GM23338 (cell line): ENCODE data around the gene UBE2F. TPM values are rescaled to one million over a fixed set of nuclear protein-coding genes. Genes with fewer than 3 reads are reported as not detected.

Source experiments
- ATAC-seq: fragments of 200-7000 bp; cut with Tn5 transposase; 3 replicates; pipeline ENCODE4 v1.9.1; 2020
- DNase-seq: peaks from one replicate; pipeline ENCODE4 v3.0.0-alpha.2; 2015; ENCODE audit warnings: low spot score
- H2AFZ ChIP-seq: fragments of 200-600 bp; sonication (generic); 2 replicates; pipeline ENCODE4 v1.8.0; 2016; ENCODE audit warnings: antibody characterized with exemption, mild to moderate bottlenecking, moderate library complexity
- H3F3A ChIP-seq: fragments of 200-600 bp; sonication (generic); replicated peaks from 2 replicates; pipeline ENCODE4 v1.8.0; 2017; ENCODE audit warnings: antibody characterized with exemption, mixed run types, low read depth
- H3K27ac ChIP-seq: fragments of 200-600 bp; sonication (generic); 2 replicates; pipeline ENCODE4 v1.6.1; 2016; ENCODE audit warnings: low read depth
- H3K27me3 ChIP-seq: fragments of 200-600 bp; sonication (generic); 2 replicates; pipeline ENCODE4 v1.8.0; 2016; ENCODE audit warnings: mild to moderate bottlenecking, mixed run types, moderate library complexity; ENCODE audit not compliant: insufficient read depth
- H3K36me3 ChIP-seq: fragments of 200-600 bp; sonication (generic); 2 replicates; pipeline ENCODE4 v1.8.0; 2016; ENCODE audit warnings: mild to moderate bottlenecking; ENCODE audit not compliant: insufficient read depth
- H3K4me1 ChIP-seq: fragments of 200-600 bp; sonication (generic); 2 replicates; pipeline ENCODE4 v1.8.0; 2016; ENCODE audit warnings: mild to moderate bottlenecking, moderate library complexity; ENCODE audit not compliant: insufficient read depth
- H3K4me2 ChIP-seq: fragments of 200-600 bp; sonication (generic); 2 replicates; pipeline ENCODE4 v1.7.1; 2017; ENCODE audit warnings: mixed run types
- H3K4me3 ChIP-seq: fragments of 200-600 bp; sonication (generic); 2 replicates; pipeline ENCODE4 v1.6.1; 2016; ENCODE audit warnings: mixed run types
- H3K79me2 ChIP-seq: fragments of 200-600 bp; sonication (generic); replicated peaks from 2 replicates; pipeline ENCODE4 v1.8.0; 2017; ENCODE audit warnings: mild to moderate bottlenecking; ENCODE audit not compliant: insufficient read depth
- H3K9me2 ChIP-seq: fragments of 200-600 bp; sonication (generic); 2 replicates; pipeline ENCODE4 v1.8.0; 2017; ENCODE audit not compliant: insufficient read depth
- H4K20me1 ChIP-seq: fragments of 200-600 bp; sonication (generic); replicated peaks from 2 replicates; pipeline ENCODE4 v1.8.0; 2017; ENCODE audit warnings: mild to moderate bottlenecking; ENCODE audit not compliant: insufficient read depth
- H3K27ac Mint-ChIP-seq: 2 replicates; pipeline ENCODE4 v1.8.0; 2020; ENCODE audit warnings: inconsistent platforms, mild to moderate bottlenecking, moderate library complexity, mixed read lengths
- H3K27me3 Mint-ChIP-seq: 3 replicates; pipeline ENCODE4 v1.8.0; 2022; ENCODE audit warnings: low read depth, mild to moderate bottlenecking, moderate library complexity, mixed read lengths, inconsistent platforms; ENCODE audit not compliant: insufficient read depth, poor library complexity
- H3K36me3 Mint-ChIP-seq: 3 replicates; pipeline ENCODE4 v1.8.0; 2021; ENCODE audit warnings: low read depth, mild to moderate bottlenecking, inconsistent platforms, moderate library complexity, mixed read lengths
- H3K4me1 Mint-ChIP-seq: 3 replicates; pipeline ENCODE4 v1.8.0; 2020; ENCODE audit warnings: mild to moderate bottlenecking, inconsistent platforms, mixed read lengths
- H3K4me3 Mint-ChIP-seq: 3 replicates; pipeline ENCODE4 v1.8.0; 2021; ENCODE audit warnings: moderate library complexity, mild to moderate bottlenecking, inconsistent platforms, mixed read lengths
- H3K9me3 Mint-ChIP-seq: 3 replicates; pipeline ENCODE4 v1.8.0; 2020; ENCODE audit warnings: moderate library complexity, mild to moderate bottlenecking, inconsistent platforms, mixed read lengths
- CREB1 ChIP-seq: fragments of 250-450 bp; sonication (Bioruptor Pico); IDR thresholded peaks from 2 replicates; pipeline ENCODE4 v1.5.0; 2020; ENCODE audit warnings: low read depth, mild to moderate bottlenecking, moderate library complexity
- EZH2 ChIP-seq: fragments of 200-600 bp; sonication (generic); IDR thresholded peaks from one replicate; pipeline ENCODE4 v1.8.0; 2017; ENCODE audit warnings: antibody characterized with exemption, mild to moderate bottlenecking, low read depth; ENCODE audit not compliant: unreplicated experiment
- EZH2phosphoT487 ChIP-seq: fragments of 200-600 bp; sonication (generic); IDR thresholded peaks from one replicate; pipeline ENCODE4 v1.8.1; 2018; ENCODE audit warnings: antibody characterized with exemption; ENCODE audit not compliant: unreplicated experiment
- JUNB ChIP-seq: IDR thresholded peaks from one replicate; pipeline ENCODE4 v1.6.1; 2016; ENCODE audit warnings: antibody characterized with exemption; ENCODE audit not compliant: unreplicated experiment
- NANOG ChIP-seq: IDR thresholded peaks from 2 replicates; pipeline ENCODE4 v1.6.1; 2016; ENCODE audit warnings: antibody characterized with exemption, borderline replicate concordance
- POLR2AphosphoS5 ChIP-seq: IDR thresholded peaks from 2 replicates; pipeline ENCODE4 v1.6.1; 2016; ENCODE audit warnings: antibody characterized with exemption, low read depth
- STAT1 ChIP-seq: IDR thresholded peaks from one replicate; pipeline ENCODE4 v1.6.1; 2016; ENCODE audit warnings: antibody characterized with exemption; ENCODE audit not compliant: unreplicated experiment
- ZNF114 ChIP-seq: fragments of 250-450 bp; sonication (Bioruptor Pico); IDR thresholded peaks from 2 replicates; pipeline ENCODE4 v1.5.0; 2020; ENCODE audit warnings: mild to moderate bottlenecking, moderate library complexity
- ZNF331 ChIP-seq: fragments of 250-450 bp; sonication (Bioruptor Pico); IDR thresholded peaks from 2 replicates; pipeline ENCODE4 v1.5.0; 2020; ENCODE audit warnings: low read depth, mild to moderate bottlenecking, moderate library complexity
- polyA plus RNA-seq: library from polyadenylated mRNA; unstranded; fragments of >200 nt; fragmentation: Nextera tagmentation; extraction: Ambion mirVana; gene quantifications from 2 replicates; pipeline ENCODE4 v1.2.1, GENCODE V29; 2016
- total RNA-seq: library from RNA; depleted of rRNA; stranded (reverse); fragments of >200 nt; shearing (Covaris generic); gene quantifications from 2 replicates; pipeline ENCODE4 v1.2.3, GENCODE V29; 2014
- TF ChIP-seq, protein P1 (sequence below): IDR thresholded peaks from 2 replicates; pipeline ENCODE4 v1.6.1; 2016; ENCODE audit warnings: antibody characterized with exemption
- TF ChIP-seq, protein P2 (sequence below): IDR thresholded peaks from one replicate; pipeline ENCODE4 v1.6.1; 2018; ENCODE audit warnings: antibody characterized with exemption; ENCODE audit not compliant: unreplicated experiment

The UBE2F gene
- total and polyA plus RNA-seq, 2 experiments from 2014 or later = 98.2 to 106 TPM

DNA sequence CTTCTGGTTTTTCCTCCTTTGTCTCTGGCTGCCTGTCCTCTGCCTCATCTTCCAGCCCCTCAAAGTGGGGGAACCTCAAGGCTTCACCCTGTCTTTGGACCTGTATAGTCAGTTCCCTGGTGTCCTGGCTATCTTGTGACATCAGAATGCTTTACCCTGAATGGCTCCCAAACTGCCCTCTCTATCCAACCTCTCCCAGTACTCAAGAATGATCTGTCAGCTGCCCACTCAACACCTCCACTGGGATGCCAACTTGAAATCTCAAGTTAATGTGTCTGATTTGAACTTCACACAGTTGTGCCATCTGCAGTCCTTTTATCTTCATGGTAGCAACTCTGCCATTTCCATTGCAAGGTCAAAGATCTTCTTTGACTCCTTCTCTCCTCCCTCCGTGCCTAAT lies 43.8 kb downstream of the UBE2F start:
- Mint-ChIP-seq H3K27me3 (no peaks in the 10 kb centered on the region), H3K4me3 (no peak overlapping the region), H3K9me3 (no peaks in the 10 kb centered on the region), H3K27ac (no peak overlapping the region), H3K36me3 (no peaks in the 10 kb centered on the region; the same call in 2 of the 3 replicates), H3K4me1 (no peaks in the 10 kb centered on the region; the same call in 2 of the 3 replicates)
- DNase-seq (no peak), ATAC-seq (no peak)
- Histone ChIP-seq H3F3A (no peaks in the 10 kb centered on the region), H3K79me2 (peaks cover 32% of the 10 kb centered on the region), H3K36me3 (no peaks in the 10 kb centered on the region), H3K27me3 (no peaks in the 10 kb centered on the region), H3K9me2 (no peaks in the 10 kb centered on the region), H3K4me1 (no peaks in the 10 kb centered on the region), H4K20me1 (peaks cover 4% of the 10 kb centered on the region; the same call in 1 of the 2 replicates), H2AFZ (no peak overlapping the region), H3K4me3 (no peak overlapping the region), H3K4me2 (no peak overlapping the region), H3K27ac (no peak overlapping the region)
- TF ChIP-seq, protein P1, sequence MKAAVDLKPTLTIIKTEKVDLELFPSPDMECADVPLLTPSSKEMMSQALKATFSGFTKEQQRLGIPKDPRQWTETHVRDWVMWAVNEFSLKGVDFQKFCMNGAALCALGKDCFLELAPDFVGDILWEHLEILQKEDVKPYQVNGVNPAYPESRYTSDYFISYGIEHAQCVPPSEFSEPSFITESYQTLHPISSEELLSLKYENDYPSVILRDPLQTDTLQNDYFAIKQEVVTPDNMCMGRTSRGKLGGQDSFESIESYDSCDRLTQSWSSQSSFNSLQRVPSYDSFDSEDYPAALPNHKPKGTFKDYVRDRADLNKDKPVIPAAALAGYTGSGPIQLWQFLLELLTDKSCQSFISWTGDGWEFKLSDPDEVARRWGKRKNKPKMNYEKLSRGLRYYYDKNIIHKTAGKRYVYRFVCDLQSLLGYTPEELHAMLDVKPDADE = no peak
- TF ChIP-seq STAT1 = no peak
- no peak for TF ChIP-seq EZH2phosphoT487
- no peak for TF ChIP-seq CREB1
- no peak for TF ChIP-seq ZNF331 (CRISPR knock-in tag)
- no peak for TF ChIP-seq JUNB
- no peak for TF ChIP-seq NANOG
- TF ChIP-seq POLR2AphosphoS5 = no peak
- TF ChIP-seq EZH2 = no peak
- TF ChIP-seq, protein P2, sequence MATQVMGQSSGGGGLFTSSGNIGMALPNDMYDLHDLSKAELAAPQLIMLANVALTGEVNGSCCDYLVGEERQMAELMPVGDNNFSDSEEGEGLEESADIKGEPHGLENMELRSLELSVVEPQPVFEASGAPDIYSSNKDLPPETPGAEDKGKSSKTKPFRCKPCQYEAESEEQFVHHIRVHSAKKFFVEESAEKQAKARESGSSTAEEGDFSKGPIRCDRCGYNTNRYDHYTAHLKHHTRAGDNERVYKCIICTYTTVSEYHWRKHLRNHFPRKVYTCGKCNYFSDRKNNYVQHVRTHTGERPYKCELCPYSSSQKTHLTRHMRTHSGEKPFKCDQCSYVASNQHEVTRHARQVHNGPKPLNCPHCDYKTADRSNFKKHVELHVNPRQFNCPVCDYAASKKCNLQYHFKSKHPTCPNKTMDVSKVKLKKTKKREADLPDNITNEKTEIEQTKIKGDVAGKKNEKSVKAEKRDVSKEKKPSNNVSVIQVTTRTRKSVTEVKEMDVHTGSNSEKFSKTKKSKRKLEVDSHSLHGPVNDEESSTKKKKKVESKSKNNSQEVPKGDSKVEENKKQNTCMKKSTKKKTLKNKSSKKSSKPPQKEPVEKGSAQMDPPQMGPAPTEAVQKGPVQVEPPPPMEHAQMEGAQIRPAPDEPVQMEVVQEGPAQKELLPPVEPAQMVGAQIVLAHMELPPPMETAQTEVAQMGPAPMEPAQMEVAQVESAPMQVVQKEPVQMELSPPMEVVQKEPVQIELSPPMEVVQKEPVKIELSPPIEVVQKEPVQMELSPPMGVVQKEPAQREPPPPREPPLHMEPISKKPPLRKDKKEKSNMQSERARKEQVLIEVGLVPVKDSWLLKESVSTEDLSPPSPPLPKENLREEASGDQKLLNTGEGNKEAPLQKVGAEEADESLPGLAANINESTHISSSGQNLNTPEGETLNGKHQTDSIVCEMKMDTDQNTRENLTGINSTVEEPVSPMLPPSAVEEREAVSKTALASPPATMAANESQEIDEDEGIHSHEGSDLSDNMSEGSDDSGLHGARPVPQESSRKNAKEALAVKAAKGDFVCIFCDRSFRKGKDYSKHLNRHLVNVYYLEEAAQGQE = no peak
- no peak for TF ChIP-seq ZNF114 (CRISPR knock-in tag)

DNA sequence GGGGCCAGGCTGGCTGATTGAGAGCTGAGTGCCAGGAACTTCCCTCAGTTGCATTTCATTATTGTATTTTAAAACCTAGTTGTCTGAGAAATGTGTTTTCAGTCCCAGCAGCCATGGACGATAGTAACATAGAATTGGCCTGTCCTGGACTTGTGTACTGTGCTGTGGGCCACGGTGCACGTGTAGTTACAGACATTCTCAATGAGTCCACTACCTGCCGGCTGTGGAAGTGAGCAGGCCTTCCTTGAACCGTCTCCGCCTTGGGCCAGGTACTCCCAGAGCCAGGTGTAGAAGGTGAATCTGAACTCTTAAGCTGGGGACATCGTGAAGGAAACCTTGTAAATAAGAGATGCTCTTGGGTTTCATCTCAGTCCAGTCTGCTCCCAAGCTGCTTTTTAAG lies 47.0 kb downstream of the UBE2F start:
- H3K4me2 ChIP-seq = no peak overlapping the region
- no peak overlapping the region for H3K27ac Mint-ChIP-seq
- H3F3A ChIP-seq = no peaks in the 10 kb centered on the region
- H3K36me3 ChIP-seq = no peaks in the 10 kb centered on the region
- ATAC-seq = no peak
- no peaks in the 10 kb centered on the region; the same call in 2 of the 3 replicates for H3K4me1 Mint-ChIP-seq
- no peak for DNase-seq
- H3K36me3 Mint-ChIP-seq = peaks cover 6% of the 10 kb centered on the region; the same call in 1 of the 3 replicates
- H3K27ac ChIP-seq = 0 out of 2 replicates have a peak overlapping the region, but pooled peaks have one; percentile 9
- H4K20me1 ChIP-seq = peaks cover 4% of the 10 kb centered on the region; the same call in 1 of the 2 replicates
- H3K79me2 ChIP-seq = peaks cover 19% of the 10 kb centered on the region
- H2AFZ ChIP-seq = no peak overlapping the region
- H3K4me3 Mint-ChIP-seq = no peak overlapping the region
- H3K9me3 Mint-ChIP-seq = no peaks in the 10 kb centered on the region
- H3K27me3 ChIP-seq = no peaks in the 10 kb centered on the region
- no peaks in the 10 kb centered on the region for H3K27me3 Mint-ChIP-seq
- H3K4me1 ChIP-seq = no peaks in the 10 kb centered on the region
- H3K4me3 ChIP-seq = no peak overlapping the region
- no peaks in the 10 kb centered on the region for H3K9me2 ChIP-seq
- TF ChIP-seq, protein P2 = no peak
- no peak for TF ChIP-seq NANOG
- no peak for TF ChIP-seq JUNB
- TF ChIP-seq EZH2 = no peak
- TF ChIP-seq, protein P1 = no peak
